H1 (cell line): ENCODE measurements around the gene TMUB2.

Source experiments
- CTCF ChIP-seq, 3 experiments: IDR thresholded peaks; 1 replicate in 2 of 3; 2 replicates in 1 of 3; pipeline versions ENCODE4 v1.5.1 to v1.6.1; 2011; ENCODE audit warnings: low read length in 3 of 3, mild to moderate bottlenecking in 3 of 3, inconsistent platforms in 2 of 3, low read depth in 1 of 3, moderate library complexity in 1 of 3; ENCODE audit not compliant: insufficient read depth in 1 of 3; ENCODE audit errors: control extremely low read depth in 1 of 3
- EP300 ChIP-seq, 2 experiments: IDR thresholded peaks; 1 replicate in 1 of 2; 2 replicates in 1 of 2; pipeline ENCODE4 v1.6.1; 2011 to 2012; ENCODE audit warnings: low read depth in 2 of 2, low read length in 2 of 2, mild to moderate bottlenecking in 2 of 2, borderline replicate concordance in 1 of 2, inconsistent platforms in 1 of 2, moderate library complexity in 1 of 2
- SP4 ChIP-seq: IDR thresholded peaks from 2 replicates; pipeline ENCODE4 v1.6.1; 2012; ENCODE audit warnings: low read length, inconsistent platforms

DNA sequence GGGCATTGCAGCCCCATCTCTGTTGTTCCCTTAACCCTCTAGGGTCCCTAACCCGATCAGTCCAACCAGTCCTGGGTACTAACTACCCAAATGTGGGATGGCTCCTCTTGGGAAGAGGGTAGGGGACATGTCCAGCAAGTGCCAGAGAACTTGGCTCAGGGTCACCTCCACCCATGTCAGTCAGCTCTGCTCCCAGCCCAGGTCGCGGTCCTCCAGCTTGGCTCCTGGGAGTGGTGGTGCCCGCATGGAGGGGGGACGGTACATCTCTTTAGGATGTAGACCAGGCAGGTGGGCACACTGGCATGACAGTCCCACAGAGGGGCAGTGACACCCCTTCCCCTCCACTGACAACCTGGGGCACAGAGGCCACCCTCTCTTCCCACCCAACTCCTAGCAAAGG, 6.0 kb downstream of the TMUB2 start:
- TF ChIP-seq EP300 (IDR thresholded peaks at IDR 0.05; ENCODE audit: borderline replicate concordance in 1 of 2, low read depth in 2 of 2, low read length in 2 of 2) (no peak), SP4 (no peak), CTCF (IDR thresholded peaks at IDR 0.05; ENCODE audit: control extremely low read depth in 1 of 3, insufficient read depth in 1 of 3, low read depth in 1 of 3, low read length in 3 of 3) (no peak)
